Smooth muscle cell (in vitro differentiated cells): Measurements from ENCODE around the gene ACTRT3. TPM values are rescaled to one million over a fixed set of nuclear protein-coding genes. Genes with fewer than 3 reads are reported as not detected.

Source experiments
- DNase-seq: peaks from one replicate; lab custom pipeline; 2025; ENCODE audit not compliant: unreplicated experiment; lab: John Stamatoyannopoulos, UW
- H2AFZ ChIP-seq: fragments of 200-600 bp; sonication (generic); 2 replicates; pipeline ENCODE4 v1.6.0; 2016; ENCODE audit warnings: antibody characterized with exemption, low read depth, mild to moderate bottlenecking
- H3F3A ChIP-seq: fragments of 200-600 bp; sonication (generic); 2 replicates; pipeline ENCODE4 v1.6.0; 2017; ENCODE audit warnings: antibody characterized with exemption, low read depth
- H3K27ac ChIP-seq: fragments of 200-600 bp; sonication (generic); 2 replicates; pipeline ENCODE4 v1.5.1; 2016; ENCODE audit warnings: low read depth, mild to moderate bottlenecking
- H3K27me3 ChIP-seq: fragments of 200-600 bp; sonication (generic); 2 replicates; pipeline ENCODE4 v1.6.1; 2016; ENCODE audit warnings: low read depth, mild to moderate bottlenecking
- H3K36me3 ChIP-seq: fragments of 200-600 bp; sonication (generic); 2 replicates; pipeline ENCODE4 v1.5.1; 2016; ENCODE audit warnings: low read depth
- H3K4me1 ChIP-seq: fragments of 200-600 bp; sonication (generic); 2 replicates; pipeline ENCODE4 v1.5.1; 2016; ENCODE audit warnings: low read depth
- H3K4me2 ChIP-seq: fragments of 200-600 bp; sonication (generic); 2 replicates; pipeline ENCODE4 v1.6.0; 2016; ENCODE audit warnings: mild to moderate bottlenecking
- H3K4me3 ChIP-seq: fragments of 200-600 bp; sonication (generic); 2 replicates; pipeline ENCODE4 v1.5.1; 2016; ENCODE audit warnings: mild to moderate bottlenecking
- H3K79me2 ChIP-seq: fragments of 200-600 bp; sonication (generic); 2 replicates; pipeline ENCODE4 v1.6.0; 2016; ENCODE audit warnings: low read depth, mild to moderate bottlenecking
- H3K9ac ChIP-seq: fragments of 200-600 bp; sonication (generic); 2 replicates; pipeline ENCODE4 v1.6.0; 2016; ENCODE audit warnings: low read depth
- H3K9me3 ChIP-seq: fragments of 200-600 bp; sonication (generic); replicated peaks from 2 replicates; pipeline ENCODE4 v1.5.1; 2016; ENCODE audit warnings: low read depth
- H4K20me1 ChIP-seq: fragments of 200-600 bp; sonication (generic); 2 replicates; pipeline ENCODE4 v1.6.0; 2016; ENCODE audit warnings: low read depth
- CTCF ChIP-seq: fragments of 200-600 bp; sonication (generic); IDR thresholded peaks from 2 replicates; pipeline ENCODE4 v1.5.1; 2017; ENCODE audit warnings: borderline replicate concordance, mild to moderate bottlenecking, antibody characterized with exemption; ENCODE audit not compliant: insufficient read depth, poor library complexity, severe bottlenecking
- WGBS: methylation state at CpG from one replicate; pipeline ENCODE4 v1.1.7; 2016; ENCODE audit warnings: low lambda C conversion rate; 5-methylcytosine and 5-hydroxymethylcytosine counted together
- polyA plus RNA-seq: library from polyadenylated mRNA; unstranded; fragments of >200 nt; fragmentation: Nextera tagmentation; extraction: Ambion mirVana; gene quantifications from 2 replicates; pipeline ENCODE4 v1.2.1, GENCODE V29; 2016
- total RNA-seq: library from RNA; depleted of rRNA; stranded (reverse); fragments of >200 nt; gene quantifications from 2 replicates; pipeline ENCODE4 v1.2.3, GENCODE V29; 2014

ACTRT3 gene
- total RNA-seq (1.7 and 2.2 TPM in 2 replicates), polyA plus RNA-seq (1.3 and 3.9 TPM in 2 replicates)

- peaks cover 33% of the 10 kb centered on the region for H3F3A ChIP-seq
- peak within 1 kb of the TSS; percentile 79 for H3K9ac ChIP-seq
- no peaks in the 10 kb centered on the region for H3K27me3 ChIP-seq
- no peaks in the 10 kb centered on the region for H3K9me3 ChIP-seq
- peak within 1 kb of the TSS; percentile 65 for H3K27ac ChIP-seq
- no peaks in the 10 kb centered on the region for H3K36me3 ChIP-seq
- H3K4me3 ChIP-seq: peak within 1 kb of the TSS; percentile 90
- DNase-seq: peak; percentile 25
- 1% methylated on average over 49 of the region's 51 CpGs for WGBS
- H3K4me1 ChIP-seq: peaks cover 7% of the 10 kb centered on the region
- peaks cover 10% of the 10 kb centered on the region for H3K79me2 ChIP-seq
- H3K4me2 ChIP-seq: peak within 1 kb of the TSS; percentile 97
- TF ChIP-seq CTCF: no peak
- H4K20me1 ChIP-seq: peaks cover 7% of the 10 kb centered on the region
- H2AFZ ChIP-seq: peak within 1 kb of the TSS; percentile 92
Measured at GRCh38 chr3:169769287-169770181, at the start of gene ACTRT3. Gene ACTRT3 (minus strand): TSS chr3:169769561. CDS start chr3:169769520, 41 bp downstream.

- DNase-seq: no peak
- peaks cover 11% of the 10 kb centered on the region for H3K9me3 ChIP-seq
- H3K9ac ChIP-seq: no peak overlapping the region
- no peaks in the 10 kb centered on the region for H4K20me1 ChIP-seq
- no peak for TF ChIP-seq CTCF
- no peaks in the 10 kb centered on the region for H3K79me2 ChIP-seq
- H3K27me3 ChIP-seq: no peaks in the 10 kb centered on the region
- H3F3A ChIP-seq: no peaks in the 10 kb centered on the region
- H3K36me3 ChIP-seq: no peaks in the 10 kb centered on the region
- no peaks in the 10 kb centered on the region for H3K4me1 ChIP-seq
- H3K4me3 ChIP-seq: no peak overlapping the region
- H3K4me2 ChIP-seq: peak overlapping the region; percentile 17
- 58% methylated on average over 2 of the region's 2 CpGs for WGBS
- peak overlapping the region; percentile 8 for H3K27ac ChIP-seq
- H2AFZ ChIP-seq: peak overlapping the region; percentile 47
Measured at GRCh38 chr3:169818316-169818715, 49.0 kb upstream of the ACTRT3 start.

GRCh38 chr3:169815590-169816150 is 46.3 kb upstream of the ACTRT3 start:
- Histone ChIP-seq H4K20me1 (no peaks in the 10 kb centered on the region), H3K79me2 (no peaks in the 10 kb centered on the region), H3K4me1 (peaks cover 6% of the 10 kb centered on the region), H3K27ac (no peak overlapping the region), H3K4me3 (no peak overlapping the region), H3K9me3 (peaks cover 11% of the 10 kb centered on the region), H2AFZ (no peak overlapping the region), H3K4me2 (no peak overlapping the region), H3K36me3 (no peaks in the 10 kb centered on the region), H3K27me3 (no peaks in the 10 kb centered on the region), H3K9ac (no peak overlapping the region), H3F3A (no peaks in the 10 kb centered on the region)
- 94% methylated on average over 4 of the region's 4 CpGs for WGBS
- DNase-seq: no peak
- no peak for TF ChIP-seq CTCF
